WERI-Rb-1 (cell line): ENCODE measurements around the gene NPHP4.
"Not testable (repeated sequence)": the region's sequence is repeated elsewhere in the genome, so short reads cannot be mapped to it uniquely, and the experiment has no call there.

ENCODE experiments used
- DNase-seq: peaks from one replicate; pipeline ENCODE4 v3.0.0-alpha.2; 2020
- H3K27ac ChIP-seq: fragments of 250-450 bp; sonication (Bioruptor Pico); 2 replicates; pipeline ENCODE4 v1.5.1; 2020; ENCODE audit warnings: mild to moderate bottlenecking, moderate library complexity
- H3K27me3 ChIP-seq: fragments of 250-450 bp; sonication (Bioruptor Pico); 2 replicates; pipeline ENCODE4 v1.5.1; 2021; ENCODE audit warnings: mild to moderate bottlenecking, low read depth, moderate library complexity; ENCODE audit not compliant: insufficient read depth, severe bottlenecking
- H3K36me3 ChIP-seq: fragments of 250-450 bp; sonication (Bioruptor Pico); 2 replicates; pipeline ENCODE4 v1.5.1; 2020; ENCODE audit warnings: mild to moderate bottlenecking, moderate library complexity
- H3K4me3 ChIP-seq: 2 replicates; pipeline ENCODE4 v1.5.1; 2011; ENCODE audit warnings: low read depth, mild to moderate bottlenecking, control low read depth, low read length
- H3K9me3 ChIP-seq: fragments of 250-450 bp; sonication (Bioruptor Pico); 2 replicates; pipeline ENCODE4 v1.5.1; 2021; ENCODE audit warnings: mild to moderate bottlenecking, moderate library complexity; ENCODE audit not compliant: severe bottlenecking
- TF ChIP-seq, protein P1 (sequence below): IDR thresholded peaks from 2 replicates; pipeline ENCODE4 v1.5.1; 2011; ENCODE audit warnings: low read depth, mild to moderate bottlenecking, control low read depth, inconsistent platforms, low read length

Gene NPHP4

DNA sequence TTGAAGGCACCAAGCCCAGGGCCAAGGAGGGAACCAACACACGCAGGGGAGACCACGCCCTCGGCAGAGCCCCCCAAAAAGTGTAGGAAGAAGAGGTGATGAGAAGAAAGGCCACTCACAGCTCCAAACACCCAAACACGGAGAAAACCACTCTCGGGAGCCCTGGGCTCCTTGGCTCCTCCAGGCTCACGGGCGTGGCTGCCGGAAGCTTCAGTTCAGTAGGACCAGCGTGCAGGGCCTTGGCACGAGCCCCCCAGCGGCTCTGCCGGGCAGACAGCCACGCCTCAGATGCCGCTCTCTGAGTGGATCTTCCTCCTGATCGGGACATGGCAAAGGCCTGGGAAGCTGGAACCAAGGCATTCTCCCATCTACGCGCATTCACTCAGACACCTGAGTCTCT is 94.0 kb downstream of the NPHP4 start:
- H3K36me3 ChIP-seq = peaks cover 25% of the 10 kb centered on the region
- no peaks in the 10 kb centered on the region for H3K9me3 ChIP-seq
- TF ChIP-seq, protein P1, sequence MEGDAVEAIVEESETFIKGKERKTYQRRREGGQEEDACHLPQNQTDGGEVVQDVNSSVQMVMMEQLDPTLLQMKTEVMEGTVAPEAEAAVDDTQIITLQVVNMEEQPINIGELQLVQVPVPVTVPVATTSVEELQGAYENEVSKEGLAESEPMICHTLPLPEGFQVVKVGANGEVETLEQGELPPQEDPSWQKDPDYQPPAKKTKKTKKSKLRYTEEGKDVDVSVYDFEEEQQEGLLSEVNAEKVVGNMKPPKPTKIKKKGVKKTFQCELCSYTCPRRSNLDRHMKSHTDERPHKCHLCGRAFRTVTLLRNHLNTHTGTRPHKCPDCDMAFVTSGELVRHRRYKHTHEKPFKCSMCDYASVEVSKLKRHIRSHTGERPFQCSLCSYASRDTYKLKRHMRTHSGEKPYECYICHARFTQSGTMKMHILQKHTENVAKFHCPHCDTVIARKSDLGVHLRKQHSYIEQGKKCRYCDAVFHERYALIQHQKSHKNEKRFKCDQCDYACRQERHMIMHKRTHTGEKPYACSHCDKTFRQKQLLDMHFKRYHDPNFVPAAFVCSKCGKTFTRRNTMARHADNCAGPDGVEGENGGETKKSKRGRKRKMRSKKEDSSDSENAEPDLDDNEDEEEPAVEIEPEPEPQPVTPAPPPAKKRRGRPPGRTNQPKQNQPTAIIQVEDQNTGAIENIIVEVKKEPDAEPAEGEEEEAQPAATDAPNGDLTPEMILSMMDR = no peak
- H3K27ac ChIP-seq = no peak overlapping the region
- H3K4me3 ChIP-seq = no peak overlapping the region
- no peaks in the 10 kb centered on the region for H3K27me3 ChIP-seq
- no peak for DNase-seq

DNA sequence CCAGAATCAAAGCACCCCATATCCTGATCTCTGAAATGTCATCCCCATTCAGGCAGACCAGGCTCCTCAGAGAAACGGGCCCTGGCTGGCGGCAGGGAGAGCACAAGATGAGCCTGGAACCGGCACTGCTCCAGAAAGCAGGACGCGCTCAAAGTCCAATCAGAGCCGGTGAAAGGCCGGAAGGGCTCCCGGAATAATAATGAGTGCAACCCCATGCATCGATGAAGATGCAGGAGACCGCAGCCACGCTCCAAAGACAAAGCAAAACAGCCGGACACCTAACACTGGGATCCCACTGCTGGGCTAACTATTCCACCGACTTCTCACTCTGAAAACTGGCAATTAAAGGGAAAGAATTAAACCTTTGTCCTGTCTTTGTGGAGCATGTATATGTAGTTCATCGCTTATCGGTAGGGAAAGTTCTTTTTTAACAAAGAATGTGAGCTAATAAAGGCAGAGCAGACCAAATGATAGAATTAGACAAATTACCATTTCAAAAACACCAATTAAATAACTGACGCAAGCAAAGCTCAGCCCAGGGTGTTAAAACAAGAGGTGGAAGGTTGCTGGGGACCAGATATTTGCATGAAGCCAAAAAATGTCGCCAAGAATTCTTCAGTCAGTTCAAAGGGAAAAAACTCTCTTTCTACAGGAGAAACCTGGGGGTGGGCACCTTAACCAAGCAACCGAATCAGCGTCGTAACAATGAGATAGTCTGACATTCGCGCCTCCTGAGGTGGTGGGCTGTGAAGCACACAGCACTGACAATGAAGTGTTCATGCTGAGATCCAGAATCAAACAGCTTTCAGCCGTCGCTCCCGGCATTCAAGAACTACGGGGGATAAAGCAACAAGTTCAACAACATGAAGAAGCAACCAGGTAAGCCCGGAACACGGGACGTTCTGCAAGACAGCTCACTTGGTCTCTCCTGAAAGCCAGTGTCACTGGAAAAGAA is 95.2 kb downstream of the NPHP4 start:
- H3K27me3 ChIP-seq = no peaks in the 10 kb centered on the region
- no peak for DNase-seq
- no peak overlapping the region for H3K4me3 ChIP-seq
- no peak overlapping the region for H3K27ac ChIP-seq
- TF ChIP-seq, protein P1 = no peak
- H3K36me3 ChIP-seq = peaks cover 15% of the 10 kb centered on the region
- H3K9me3 ChIP-seq = no peaks in the 10 kb centered on the region

DNA sequence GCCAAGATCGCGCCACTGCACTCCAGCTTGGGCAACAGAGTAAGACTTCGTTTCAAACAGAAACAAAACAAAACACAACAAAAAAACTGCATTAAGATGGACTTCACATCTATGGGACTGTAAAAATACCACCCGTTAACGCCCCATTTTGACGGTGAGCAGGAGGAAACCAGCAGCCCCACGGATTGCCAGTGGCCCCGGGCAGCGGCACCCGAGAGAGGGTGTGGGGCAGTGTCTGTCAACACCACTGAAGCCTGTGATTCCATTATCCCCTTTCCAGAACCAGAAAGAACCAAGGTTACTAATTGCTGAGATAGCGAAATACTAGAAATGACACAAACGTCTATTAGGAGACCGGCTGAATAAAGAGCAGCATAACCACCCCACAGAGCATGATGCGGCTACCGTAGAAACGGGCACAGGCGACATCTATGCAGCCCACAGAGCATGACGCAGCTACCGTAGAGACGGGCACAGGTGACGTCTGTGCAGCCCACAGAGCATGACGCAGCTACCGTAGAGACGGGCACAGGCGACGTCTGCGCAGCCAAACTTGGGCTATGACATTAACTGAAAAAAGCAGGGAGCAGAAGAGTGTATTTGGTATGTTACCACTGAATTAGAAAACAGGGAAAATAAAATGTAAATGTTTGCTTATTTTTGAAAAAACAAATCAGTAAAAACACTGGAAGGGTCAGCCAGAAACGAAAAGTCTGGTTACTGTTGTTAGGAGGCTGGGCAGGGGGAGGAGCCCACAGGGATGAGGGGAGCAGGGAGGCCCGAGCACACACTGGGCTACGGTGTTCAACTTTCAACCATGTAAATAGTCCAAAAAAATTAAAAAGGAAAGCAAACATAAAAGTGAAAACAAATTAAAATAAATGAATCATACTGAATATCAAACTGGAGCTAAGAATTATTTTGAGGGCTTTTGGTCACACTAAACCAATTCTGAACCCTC is 96.5 kb downstream of the NPHP4 start:
- Histone ChIP-seq H3K36me3 (peaks cover 9% of the 10 kb centered on the region), H3K4me3 (no peak overlapping the region), H3K27me3 (no peaks in the 10 kb centered on the region), H3K27ac (no peak overlapping the region), H3K9me3 (no peaks in the 10 kb centered on the region)
- TF ChIP-seq, protein P1 = no peak
- DNase-seq = no peak

- H3K27ac ChIP-seq = not testable (repeated sequence)
- peak; percentile 60 for DNase-seq
- peaks cover 12% of the 10 kb centered on the region for H3K36me3 ChIP-seq
Observed at GRCh38 chr1:5893699-5894278, 98.4 kb downstream of the NPHP4 start.

DNA sequence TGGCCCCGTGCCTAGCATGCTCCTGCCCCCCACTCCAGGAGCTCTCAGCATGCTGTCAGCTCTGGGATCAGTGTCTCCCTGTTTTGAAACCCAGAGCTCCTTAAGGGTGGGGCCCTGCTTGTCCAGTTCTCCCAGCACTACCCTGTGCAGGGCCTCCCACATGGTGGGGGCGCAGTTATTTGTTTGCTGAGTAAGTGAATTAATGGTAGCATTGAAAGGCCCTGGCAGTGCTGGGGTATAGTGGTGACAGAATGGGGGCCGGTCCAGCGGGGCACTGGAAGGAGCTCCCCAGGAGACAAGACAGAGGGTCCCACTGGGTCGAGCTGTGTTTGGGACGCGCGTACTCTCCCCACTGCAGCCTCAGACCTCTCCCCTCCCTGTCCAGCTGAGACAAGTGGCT is 99.9 kb downstream of the NPHP4 start:
- Histone ChIP-seq H3K27me3 (no peaks in the 10 kb centered on the region), H3K9me3 (no peaks in the 10 kb centered on the region), H3K36me3 (peaks cover 12% of the 10 kb centered on the region), H3K4me3 (no peak overlapping the region), H3K27ac (no peak overlapping the region)
- DNase-seq = no peak
- TF ChIP-seq, protein P1 = no peak

More at GRCh38 chr1:5893699-5894278, 98.4 kb downstream of the NPHP4 start:
- not testable (repeated sequence) for H3K9me3 ChIP-seq, H3K27me3 ChIP-seq, H3K4me3 ChIP-seq
- TF ChIP-seq, protein P1 = peak; percentile 32
